Epithelial cell of esophagus (primary cell): ENCODE results near the gene NHSL1.
A peak's percentile ranks its signal among the peaks of the same experiment; 100 is the strongest.
"Not testable (repeated sequence)": the region's sequence is repeated elsewhere in the genome, so short reads cannot be mapped to it uniquely, and the experiment has no call there.

Experiments used
- DNase-seq: peaks from one replicate; pipeline ENCODE4 v3.0.0; 2010; ENCODE audit warnings: low read depth
- H3K4me3 ChIP-seq: 2 replicates; pipeline ENCODE4 v1.5.1; 2011; ENCODE audit warnings: mild to moderate bottlenecking, low read length, control low read depth
- CTCF ChIP-seq: IDR thresholded peaks from 2 replicates; pipeline ENCODE4 v1.5.1; 2011; ENCODE audit warnings: low read depth, mild to moderate bottlenecking, low read length, control low read depth, inconsistent platforms; ENCODE audit not compliant: insufficient read depth; ENCODE audit errors: missing control alignments

The NHSL1 gene

GRCh38 chr6:138430361-138431145 lies 68.7 kb downstream of the NHSL1 start:
- TF ChIP-seq CTCF, result no peak
- H3K4me3 ChIP-seq, result no peak overlapping the region
- DNase-seq, result no peak

GRCh38 chr6:138429761-138430160 lies 69.5 kb downstream of the NHSL1 start:
- no peak for TF ChIP-seq CTCF
- DNase-seq, result no peak
- no peak overlapping the region for H3K4me3 ChIP-seq

DNA sequence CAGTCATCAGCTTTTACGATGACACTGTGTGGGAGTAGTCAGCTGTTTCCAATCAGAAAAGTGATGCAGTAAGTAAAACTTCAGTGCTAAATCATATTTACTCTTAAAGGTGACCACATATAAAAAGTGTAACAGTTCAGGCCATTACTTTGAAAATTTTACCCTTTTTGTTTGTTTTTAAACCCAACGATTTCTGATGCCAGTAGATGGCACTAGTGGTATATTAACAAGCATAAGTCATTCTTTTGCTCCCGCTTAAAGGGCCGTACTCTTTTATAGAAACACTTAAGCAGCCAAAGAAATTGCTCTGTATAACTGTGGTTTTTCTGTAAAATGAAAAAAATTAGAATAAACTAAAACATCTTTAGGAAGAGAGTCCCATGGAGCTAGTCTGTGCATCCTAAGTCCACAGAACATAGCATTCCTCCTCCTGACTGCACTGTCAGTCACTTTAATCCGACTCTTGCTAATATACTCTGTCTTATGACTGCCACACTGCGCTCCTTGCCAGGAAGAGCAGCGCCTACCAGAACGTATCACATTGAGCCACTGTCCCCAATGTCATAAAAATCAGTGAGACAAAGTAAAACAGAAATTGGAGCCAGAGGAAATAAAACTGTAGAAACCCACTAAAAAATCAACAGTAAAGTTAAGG lies 70.2 kb downstream of the NHSL1 start:
- peak; percentile 54 for TF ChIP-seq CTCF
- no peak overlapping the region for H3K4me3 ChIP-seq
- DNase-seq, result peak; percentile 61

DNA sequence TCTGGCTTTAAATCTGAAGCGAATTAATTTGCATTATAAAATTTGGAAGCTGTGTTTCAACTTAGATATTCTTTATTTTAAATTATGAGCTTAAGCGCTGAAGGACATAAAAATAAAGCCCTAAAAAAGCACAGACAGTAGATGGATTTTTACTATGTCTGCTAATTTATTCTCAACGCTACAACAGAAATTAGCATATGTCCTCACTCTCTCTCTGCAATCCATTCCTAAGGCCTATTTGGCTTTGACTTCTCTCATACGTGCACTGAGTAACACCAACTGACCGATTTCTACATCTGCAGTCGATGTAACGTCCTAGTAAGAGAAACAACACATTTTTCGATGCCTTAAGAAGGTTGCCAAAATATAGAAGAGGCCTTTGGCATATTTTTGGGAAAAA lies 71.6 kb downstream of the NHSL1 start:
- no peak overlapping the region for H3K4me3 ChIP-seq
- TF ChIP-seq CTCF, result no peak
- DNase-seq, result no peak

DNA sequence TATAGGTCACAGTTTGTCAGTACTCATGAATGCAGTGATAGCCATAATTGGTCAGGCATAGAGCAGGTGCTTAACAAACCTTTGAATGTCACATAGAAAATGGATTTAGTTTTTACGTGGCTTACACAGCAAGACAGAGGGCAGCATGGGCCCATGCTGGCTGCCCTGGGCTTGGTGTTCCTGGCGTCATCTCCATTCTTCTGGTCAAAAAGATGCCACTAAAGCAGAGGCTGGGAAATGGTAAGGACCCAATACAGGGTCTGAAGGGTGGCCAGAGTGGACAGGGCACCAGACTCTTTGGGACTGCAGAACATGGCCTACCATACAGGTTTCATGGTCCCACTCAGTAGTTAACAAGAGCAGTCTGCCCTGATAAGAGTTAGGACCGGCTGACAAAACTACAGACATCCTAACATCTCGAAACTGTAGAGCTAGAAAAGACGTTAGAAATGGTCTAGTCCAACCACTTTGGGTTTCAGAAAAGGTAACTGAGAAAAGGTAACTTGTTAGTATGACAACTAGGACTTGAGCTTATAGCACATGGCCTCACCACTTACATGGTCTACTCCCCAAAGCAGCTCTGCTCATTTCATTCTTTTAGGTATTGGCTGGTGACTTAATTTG lies 72.7 kb downstream of the NHSL1 start:
- TF ChIP-seq CTCF, result no peak
- H3K4me3 ChIP-seq, result no peak overlapping the region
- DNase-seq, result no peak

DNA sequence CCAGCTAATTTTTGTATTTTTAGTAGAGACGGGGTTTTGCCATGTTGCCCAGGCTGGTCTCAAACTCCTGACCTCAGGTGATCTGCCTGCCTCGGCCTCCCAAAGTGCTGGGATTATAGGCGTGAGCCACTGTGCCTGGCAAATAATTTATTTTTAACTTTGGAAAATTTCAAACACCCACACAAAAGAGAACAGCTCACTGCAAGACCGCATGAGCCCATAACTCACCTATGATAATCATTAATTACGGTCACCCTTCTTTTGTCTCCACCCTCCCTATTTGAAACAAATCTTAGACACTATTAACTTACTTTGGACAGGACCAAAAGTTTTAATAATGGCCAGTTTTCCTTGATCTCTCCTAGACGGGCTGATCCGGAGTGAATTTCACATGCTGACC lies 74.0 kb downstream of the NHSL1 start:
- not testable (repeated sequence) for DNase-seq, H3K4me3 ChIP-seq

GRCh38 chr6:138424004-138424904 lies 75.0 kb downstream of the NHSL1 start:
- H3K4me3 ChIP-seq, result no peak overlapping the region
- no peak for TF ChIP-seq CTCF
- no peak for DNase-seq
